ENCODE results near the gene CEBPE. TPM values are rescaled to one million over a fixed set of nuclear protein-coding genes. Genes with fewer than 3 reads are reported as not detected.

Gene CEBPE
- 0.67 and 1.1 TPM in 2 replicates for total RNA-seq (2014; rRNA removed; shearing (Covaris generic))
- 2.2 and 2.3 TPM in 2 replicates for total RNA-seq (2022)
- percentile 24 among the genes with signal in this experiment for Bru-seq, nascent RNA
- BruChase-seq, experiment 1, labeled RNA remaining after a 6-hour chase = percentile 33 among the genes with signal in this experiment
- percentile 26 among the genes with signal in this experiment for BruChase-seq, experiment 2, labeled RNA remaining after a 2-hour chase
- long read RNA-seq, partial matches to known transcripts = 1 of 5 reads
- long read RNA-seq, other reads (novel, unspliced or antisense) = 4 of 5 reads

DNA sequence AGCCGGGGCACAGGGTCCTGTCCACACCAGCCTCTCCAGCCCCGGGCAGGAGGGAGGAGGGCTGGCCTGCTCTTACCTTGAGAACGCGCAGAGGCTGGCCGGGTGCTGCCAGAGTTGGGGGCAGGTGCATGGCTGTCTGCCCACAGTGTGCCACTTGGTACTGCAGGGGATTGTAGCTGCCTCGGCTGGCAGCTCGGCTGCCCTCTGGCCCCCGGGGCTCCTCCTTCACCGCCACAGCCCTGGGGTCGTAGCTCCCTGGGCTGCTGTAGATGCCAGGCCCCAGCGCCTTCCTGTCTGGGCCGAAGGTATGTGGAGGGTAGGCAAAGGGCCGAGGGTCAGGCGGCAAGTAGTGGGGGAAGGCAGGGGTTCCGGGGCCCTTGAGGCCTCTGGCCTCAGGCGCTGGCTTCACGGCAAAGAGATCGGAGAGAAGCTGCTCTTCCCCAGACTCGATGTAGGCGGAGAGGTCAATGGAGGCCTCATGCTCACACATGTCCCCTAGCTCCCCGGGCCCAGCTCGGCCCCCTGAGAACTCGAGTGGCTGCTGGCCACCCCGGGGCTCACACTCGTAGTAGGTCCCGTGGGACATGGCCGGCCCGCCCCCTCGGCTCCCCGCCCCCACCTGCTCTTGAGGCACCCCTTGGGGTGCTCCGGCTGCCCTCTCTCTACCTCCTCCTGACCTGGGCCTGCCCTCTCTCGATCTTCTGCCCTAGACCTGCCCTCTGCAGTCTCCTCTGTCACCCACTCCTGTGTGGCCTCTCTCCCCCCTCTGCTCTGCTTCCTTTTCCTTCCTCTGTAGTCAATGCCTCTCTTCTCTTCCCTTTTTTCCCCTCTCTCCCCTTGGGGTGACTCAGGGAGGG, at the start of gene CEBPE:
Gene CEBPE (minus strand): TSS at position 750 of the 857 bp plus-strand sequence. CDS start 164 bp downstream, at position 586.
- TF ChIP-seq, protein P1, sequence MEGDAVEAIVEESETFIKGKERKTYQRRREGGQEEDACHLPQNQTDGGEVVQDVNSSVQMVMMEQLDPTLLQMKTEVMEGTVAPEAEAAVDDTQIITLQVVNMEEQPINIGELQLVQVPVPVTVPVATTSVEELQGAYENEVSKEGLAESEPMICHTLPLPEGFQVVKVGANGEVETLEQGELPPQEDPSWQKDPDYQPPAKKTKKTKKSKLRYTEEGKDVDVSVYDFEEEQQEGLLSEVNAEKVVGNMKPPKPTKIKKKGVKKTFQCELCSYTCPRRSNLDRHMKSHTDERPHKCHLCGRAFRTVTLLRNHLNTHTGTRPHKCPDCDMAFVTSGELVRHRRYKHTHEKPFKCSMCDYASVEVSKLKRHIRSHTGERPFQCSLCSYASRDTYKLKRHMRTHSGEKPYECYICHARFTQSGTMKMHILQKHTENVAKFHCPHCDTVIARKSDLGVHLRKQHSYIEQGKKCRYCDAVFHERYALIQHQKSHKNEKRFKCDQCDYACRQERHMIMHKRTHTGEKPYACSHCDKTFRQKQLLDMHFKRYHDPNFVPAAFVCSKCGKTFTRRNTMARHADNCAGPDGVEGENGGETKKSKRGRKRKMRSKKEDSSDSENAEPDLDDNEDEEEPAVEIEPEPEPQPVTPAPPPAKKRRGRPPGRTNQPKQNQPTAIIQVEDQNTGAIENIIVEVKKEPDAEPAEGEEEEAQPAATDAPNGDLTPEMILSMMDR (conservative IDR thresholded peaks at IDR 0.05; ENCODE audit: low read length) = no peak
- TF ChIP-seq EZH2phosphoT487 (IDR thresholded peaks at IDR 0.05; ENCODE audit: borderline replicate concordance, low read depth, low read length) = no peak
- no TSS peak for BruUV-seq (replicated peaks)
- Histone ChIP-seq H3K9me2 (ENCODE audit: insufficient read depth, low read length) (no peaks in the 10 kb centered on the region), H3K27ac (ENCODE audit: low read depth, low read length, poor library complexity, severe bottlenecking) (peak within 1 kb of the TSS; percentile 88), H3K79me2 (ENCODE audit: insufficient read depth, low read depth, low read length) (no peaks in the 10 kb centered on the region), H4K20me1 (ENCODE audit: insufficient read depth, low read length) (no peaks in the 10 kb centered on the region), H3K9me3 (ENCODE audit: low read length) (no peaks in the 10 kb centered on the region), H3K36me3 (ENCODE audit: insufficient read depth, low read length) (no peaks in the 10 kb centered on the region), H3K4me2 (ENCODE audit: low read length) (peak within 1 kb of the TSS; percentile 72), H2AFZ (ENCODE audit: low read length) (peak within 1 kb of the TSS; percentile 85), H3K4me3 (ENCODE audit: low read depth, low read length, poor library complexity, severe bottlenecking) (peak within 1 kb of the TSS; percentile 29), H3K4me1 (ENCODE audit: insufficient read depth, low read length, poor library complexity, severe bottlenecking) (peaks cover 38% of the 10 kb centered on the region)
- ChIA-PET CTCF (ENCODE audit: unreplicated experiment) (interaction anchor here (0.8 to 3.2 kb wide), 3 partner anchors 50 to 71 kb away, joined by 4 to 69 read pairs (median 8); partner anchors contain the start of gene SLC7A8), POLR2A (interaction anchor here (0.6 to 5.2 kb wide), 6 partner anchors 19 to 1642 kb away, joined by 3 to 68 read pairs (median 6); partner anchors contain the start of genes ACIN1, C14orf119, PABPN1 and RAB2B)
- intact Hi-C loops (cut with micrococcal nuclease; ENCODE audit: unreplicated experiment) = no loop called here
- no peak for DNase-seq (ENCODE audit: low spot score)

DNA sequence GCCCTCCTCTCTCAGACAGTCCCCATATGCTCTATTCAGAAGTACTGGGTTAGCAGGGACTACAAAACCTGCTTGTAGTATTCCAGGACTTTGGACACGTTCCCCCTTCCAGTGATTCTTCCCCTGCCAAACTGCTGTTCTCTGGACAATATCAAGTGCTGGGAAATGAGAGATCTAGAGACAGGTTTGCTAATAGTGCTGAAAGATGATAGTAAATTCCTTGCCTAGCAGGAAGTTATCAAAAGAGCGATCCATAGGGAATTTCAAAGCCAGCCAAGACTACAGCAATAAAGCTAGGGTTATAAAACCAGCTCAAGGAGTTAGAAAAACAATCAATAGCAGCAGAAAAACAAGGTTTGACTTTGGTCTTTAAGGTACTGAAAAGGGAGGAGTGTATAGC, 49.2 kb upstream of the CEBPE start:
- Histone ChIP-seq H3K9me3 (ENCODE audit: low read length) (no peaks in the 10 kb centered on the region), H2AFZ (ENCODE audit: low read length) (no peak overlapping the region), H3K79me2 (ENCODE audit: insufficient read depth, low read depth, low read length) (no peaks in the 10 kb centered on the region), H3K4me2 (ENCODE audit: low read length) (no peak overlapping the region), H3K36me3 (ENCODE audit: insufficient read depth, low read length) (no peaks in the 10 kb centered on the region), H3K4me1 (ENCODE audit: insufficient read depth, low read length, poor library complexity, severe bottlenecking) (peaks cover 7% of the 10 kb centered on the region), H3K9me2 (ENCODE audit: insufficient read depth, low read length) (no peaks in the 10 kb centered on the region), H3K27ac (ENCODE audit: low read depth, low read length, poor library complexity, severe bottlenecking) (no peak overlapping the region), H4K20me1 (ENCODE audit: insufficient read depth, low read length) (no peaks in the 10 kb centered on the region), H3K4me3 (ENCODE audit: low read depth, low read length, poor library complexity, severe bottlenecking) (no peak overlapping the region)
- intact Hi-C loops (cut with micrococcal nuclease; ENCODE audit: unreplicated experiment) = no loop called here
- no peak for TF ChIP-seq EZH2phosphoT487 (IDR thresholded peaks at IDR 0.05; ENCODE audit: borderline replicate concordance, low read depth, low read length)
- TF ChIP-seq, protein P1 (conservative IDR thresholded peaks at IDR 0.05; ENCODE audit: low read length) = no peak
- DNase-seq (ENCODE audit: low spot score) = no peak
- BruUV-seq (replicated peaks) = no TSS peak
- ChIA-PET POLR2A (interaction anchor here (0.9 kb wide), 1 partner anchor 73 kb away, joined by 3 read pairs; the partner anchor contains the start of genes ACIN1 and C14orf119), CTCF (ENCODE audit: unreplicated experiment) (no interaction called here)
